HG02798 (cell line): ENCODE data around the gene GLYAT.
"Not testable (repeated sequence)": the region's sequence is repeated elsewhere in the genome, so short reads cannot be mapped to it uniquely, and the experiment has no call there.

Source experiments
- ATAC-seq: cut with Tn5 transposase; IDR thresholded peaks from one replicate; pipeline ENCODE4 v1.9.1; 2021; ENCODE audit warnings: mild to moderate bottlenecking; ENCODE audit not compliant: unreplicated experiment, poor library complexity

The GLYAT gene

DNA sequence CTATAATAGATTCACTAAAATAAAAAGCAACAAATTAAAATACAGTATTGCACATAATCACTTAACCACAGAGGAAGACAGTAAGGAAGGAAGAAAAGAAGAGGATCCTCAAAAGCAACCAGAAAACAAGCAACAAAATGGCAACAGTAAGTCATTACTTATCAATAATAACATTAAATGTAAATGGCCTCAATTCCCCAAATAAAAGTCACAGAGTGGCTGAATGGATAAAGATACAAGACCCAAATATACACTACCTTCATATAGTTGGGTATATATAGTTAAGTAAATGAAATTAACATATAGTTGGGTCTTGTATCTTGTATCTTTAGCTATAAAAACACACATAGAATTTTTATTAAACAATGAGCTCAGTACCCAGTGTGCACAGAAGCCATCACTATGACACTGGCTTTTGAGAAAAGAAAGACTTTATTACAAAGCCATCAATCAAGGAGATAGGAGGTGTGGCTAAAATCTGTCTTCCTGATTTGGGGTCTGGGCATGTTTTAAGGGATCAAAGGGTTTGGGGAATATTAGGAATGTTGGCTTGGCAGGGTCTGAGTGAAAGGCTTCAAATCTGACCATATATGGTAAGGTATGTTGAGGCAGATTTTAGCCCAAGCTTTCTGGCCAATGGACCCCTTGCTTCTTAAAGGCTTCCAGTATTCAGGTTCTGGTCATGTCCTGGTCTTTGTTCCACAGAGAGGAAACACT is 13.4 kb upstream of the GLYAT start:
- ATAC-seq, result no peak

GRCh38 chr11:58742981-58743880 is 11.5 kb upstream of the GLYAT start:
- no peak for ATAC-seq

DNA sequence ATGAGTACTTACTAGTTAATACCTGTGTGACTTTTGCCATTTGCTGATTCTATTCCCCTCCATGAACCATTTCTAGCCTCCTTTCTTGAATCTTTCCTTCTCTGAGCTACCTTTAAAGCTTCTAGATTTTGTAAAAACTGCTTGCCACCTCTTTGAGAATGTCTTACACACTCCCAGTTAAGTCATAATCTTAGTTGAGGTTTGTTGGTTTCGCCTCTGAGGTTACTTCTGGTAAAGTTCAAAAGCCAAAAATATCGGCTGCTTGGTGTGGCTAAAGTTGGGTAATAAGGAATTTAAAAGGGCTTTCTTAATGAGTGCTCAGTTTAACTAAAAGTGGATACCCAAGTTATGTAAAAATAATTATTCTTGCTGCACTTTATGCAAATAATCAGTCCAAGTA is 10.4 kb upstream of the GLYAT start:
- ATAC-seq, result peak; percentile 59

GRCh38 chr11:58741127-58741526 is 9.4 kb upstream of the GLYAT start:
- no peak for ATAC-seq

- no peak for ATAC-seq
These were observed 8.7 kb upstream of the GLYAT start for GRCh38 chr11:58740447-58740846.

DNA sequence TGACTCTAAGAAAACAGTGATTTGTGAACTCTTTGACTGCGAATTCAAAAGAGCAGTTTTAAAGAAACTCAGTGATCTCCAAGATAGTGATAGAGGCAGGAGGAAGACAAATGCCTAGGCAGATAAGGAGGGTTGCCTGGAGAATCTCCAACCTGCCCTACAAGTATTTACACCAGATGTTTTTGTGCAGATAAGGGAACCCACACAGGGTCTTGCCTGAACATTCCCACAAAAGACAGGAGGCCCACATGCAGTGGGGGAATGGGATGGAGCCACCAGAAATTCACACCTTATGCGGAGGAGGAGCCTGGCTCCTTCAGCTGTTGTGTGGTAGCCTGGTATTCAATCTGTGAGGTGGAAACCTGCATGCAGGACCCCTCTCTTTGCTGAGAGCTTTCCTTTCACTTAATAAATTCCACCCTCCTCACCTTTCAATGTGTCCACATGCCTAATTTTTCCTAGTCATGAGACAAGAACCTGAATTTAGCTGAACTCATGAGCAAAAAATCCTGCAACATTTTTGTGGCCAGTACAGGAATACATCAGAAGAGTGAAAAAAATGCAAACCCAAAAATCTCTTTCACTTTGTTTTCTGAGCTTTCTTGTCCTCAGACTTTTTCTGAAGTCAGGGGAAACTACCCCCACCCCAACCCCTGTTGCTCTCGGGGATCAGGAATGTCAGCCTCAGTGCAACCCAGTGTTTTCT is 8.1 kb upstream of the GLYAT start:
- ATAC-seq, result no peak

- no peak for ATAC-seq
These were observed 3.1 kb upstream of the GLYAT start for GRCh38 chr11:58734681-58735490.

GRCh38 chr11:58730507-58731089 is 1.1 kb downstream of the GLYAT start:
- ATAC-seq, result no peak

DNA sequence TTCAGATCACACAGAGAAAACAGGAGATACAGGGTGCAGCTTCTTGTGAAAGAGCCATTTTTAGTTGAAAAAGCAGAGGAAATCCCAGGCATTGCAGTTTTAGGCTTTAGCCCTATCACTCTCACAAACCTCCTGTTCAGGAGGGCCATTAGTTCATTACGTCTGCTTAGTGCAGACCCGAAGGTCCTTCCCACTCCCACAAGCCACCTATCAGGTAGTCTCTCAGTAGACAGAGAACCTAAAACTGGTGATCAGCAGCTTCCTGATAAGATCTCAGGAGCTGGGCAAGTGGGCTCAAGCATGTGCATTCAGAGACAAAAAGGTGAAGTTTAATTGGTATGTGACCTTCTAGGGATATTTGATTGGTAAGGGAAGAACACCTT is 4.3 kb downstream of the GLYAT start:
- no peak for ATAC-seq

DNA sequence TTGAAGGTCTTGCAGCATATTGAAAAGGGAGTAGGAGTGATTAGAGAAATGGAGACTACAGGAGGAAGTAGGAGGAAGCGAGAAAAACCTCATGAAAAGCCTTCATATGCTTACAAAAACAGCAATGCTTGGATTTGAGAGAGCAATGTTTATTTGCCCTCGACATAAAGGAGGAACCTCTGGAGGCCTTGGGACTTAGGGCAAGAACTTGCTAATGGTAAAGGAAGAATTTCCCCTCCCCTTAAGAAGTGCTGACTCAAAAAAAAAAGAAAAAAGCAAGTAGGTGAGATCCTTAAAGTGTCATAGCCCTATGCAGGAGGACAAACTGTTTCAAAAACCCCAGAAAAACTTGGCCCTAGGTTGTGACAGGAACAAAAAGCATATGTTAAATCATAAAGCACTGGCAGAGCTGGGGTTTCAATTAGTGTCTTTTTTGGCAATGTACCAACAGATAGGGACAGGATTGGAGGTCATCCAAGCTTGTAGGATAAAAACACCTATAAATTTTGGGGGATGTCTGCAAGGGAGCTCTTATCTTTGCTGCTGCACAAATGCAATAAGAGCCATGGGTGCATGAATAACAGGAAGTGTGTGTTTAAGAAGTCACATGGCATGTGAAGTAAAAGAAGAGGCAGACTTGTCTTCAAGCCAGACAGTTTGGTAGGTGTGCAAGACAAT is 4.9 kb downstream of the GLYAT start:
- ATAC-seq, result no peak

- ATAC-seq, result no peak
These were observed 12.2 kb downstream of the GLYAT start for GRCh38 chr11:58719406-58720117.

- ATAC-seq, result no peak
These were observed 19.2 kb downstream of the GLYAT start for GRCh38 chr11:58712531-58712930.

GRCh38 chr11:58711832-58712231 is 19.9 kb downstream of the GLYAT start:
- no peak for ATAC-seq

GRCh38 chr11:58707767-58708166 is 24.0 kb downstream of the GLYAT start:
- ATAC-seq, result no peak

GRCh38 chr11:58696825-58697224 is 34.9 kb downstream of the GLYAT start:
- ATAC-seq, result not testable (repeated sequence)

DNA sequence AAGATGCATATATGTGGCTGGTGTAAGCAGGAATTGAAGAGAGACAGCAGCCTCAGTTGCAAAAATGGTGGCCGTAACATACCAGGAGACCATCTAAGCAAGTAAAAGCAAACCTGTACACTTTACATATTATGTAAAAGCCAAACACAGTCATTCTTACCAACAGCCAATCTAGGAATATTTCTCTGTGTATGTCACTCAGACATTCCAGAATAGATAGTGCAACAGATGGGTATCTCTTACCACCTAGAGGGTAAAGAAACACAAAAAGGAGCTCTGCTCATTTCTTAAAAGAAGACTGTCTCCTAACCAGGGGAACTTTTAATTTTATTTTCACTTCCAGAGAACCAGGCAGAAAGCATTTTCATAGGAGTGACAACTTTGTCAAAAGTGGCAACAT is 38.7 kb downstream of the GLYAT start:
- no peak for ATAC-seq

DNA sequence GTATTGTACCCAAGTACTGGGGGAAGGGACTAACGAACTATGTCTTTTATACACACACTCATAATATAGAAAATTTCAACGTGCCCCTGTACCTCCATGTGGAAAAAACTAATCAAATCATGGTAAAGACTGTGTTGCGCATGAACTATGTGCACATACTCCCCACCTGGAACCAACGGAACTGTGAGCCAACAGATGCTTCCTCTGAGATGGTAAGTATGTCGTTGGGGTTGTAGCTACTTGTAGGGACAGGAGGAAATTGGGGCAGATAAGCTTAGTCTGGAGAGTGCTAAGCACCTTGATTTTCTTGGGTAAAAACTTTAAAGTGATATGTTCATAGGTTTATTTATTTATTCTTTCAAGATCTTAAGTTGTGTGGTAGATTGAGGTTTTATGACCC is 40.1 kb downstream of the GLYAT start:
- no peak for ATAC-seq

- ATAC-seq, result no peak
These were observed 42.8 kb downstream of the GLYAT start for GRCh38 chr11:58688789-58689503.
